ENCODE data around the gene CPAMD8. TPM values are rescaled to one million over a fixed set of nuclear protein-coding genes. Genes with fewer than 3 reads are reported as not detected.
"Not testable (repeated sequence)": the region's sequence is repeated elsewhere in the genome, so short reads cannot be mapped to it uniquely, and the experiment has no call there.

CPAMD8 gene
- total RNA-seq, 2 experiments from 2014 or later: 0.31 to 0.88 TPM

DNA sequence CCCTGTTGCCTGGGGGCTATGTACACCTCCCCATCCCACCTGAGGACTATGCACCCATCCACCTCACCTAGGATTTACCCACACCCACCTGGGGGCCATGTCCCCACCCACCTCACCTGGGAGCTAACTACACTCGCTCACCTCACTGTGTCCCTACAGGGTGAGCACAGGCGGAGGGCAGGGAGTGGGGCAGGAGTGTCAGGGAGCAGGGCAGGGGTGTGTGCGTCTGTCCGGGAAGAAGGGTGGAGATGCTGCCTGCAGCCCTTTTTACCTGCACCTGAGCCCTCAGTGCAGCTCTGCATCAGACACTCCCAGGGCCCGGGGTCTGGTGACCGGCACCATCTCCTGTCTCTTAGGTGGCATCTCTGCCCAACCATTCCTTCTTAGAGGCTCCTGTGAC lies 10.6 kb upstream of the CPAMD8 start:
- DNase-seq: no peak
- Mint-ChIP-seq H3K4me1 (ENCODE audit: low read depth) (no peaks in the 10 kb centered on the region), H3K4me3 (no peak overlapping the region), H3K36me3 (no peaks in the 10 kb centered on the region), H3K27me3 (peaks cover 6% of the 10 kb centered on the region), H3K27ac (no peak overlapping the region), H3K9me3 (no peaks in the 10 kb centered on the region)
- POLR2A ChIA-PET: no interaction called here
- intact Hi-C loops (cut with micrococcal nuclease): no loop called here
- CTCF ChIA-PET: no interaction called here

DNA sequence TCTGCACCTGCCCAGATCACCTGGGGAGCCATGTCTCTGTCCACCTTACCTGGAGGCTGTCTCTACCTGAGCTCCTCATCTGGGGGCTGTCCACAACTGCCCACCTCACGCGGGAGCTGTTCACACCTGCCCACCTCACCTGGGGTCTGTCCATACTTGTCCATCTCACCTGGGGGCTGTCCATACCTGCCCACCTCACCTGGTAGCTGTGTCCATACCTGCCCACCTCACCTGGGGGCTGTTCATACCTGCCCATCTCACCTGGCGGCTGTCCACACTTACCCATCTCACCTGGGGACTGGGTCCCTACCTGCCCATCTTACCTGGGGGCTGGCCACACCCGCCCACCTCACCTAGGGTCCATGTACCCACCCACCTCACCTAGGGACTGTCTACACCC lies 10.0 kb upstream of the CPAMD8 start:
- CTCF ChIA-PET: no interaction called here
- POLR2A ChIA-PET: no interaction called here
- Mint-ChIP-seq H3K4me3 (no peak overlapping the region), H3K27me3 (peaks cover 6% of the 10 kb centered on the region), H3K9me3 (no peaks in the 10 kb centered on the region), H3K27ac (no peak overlapping the region), H3K36me3 (no peaks in the 10 kb centered on the region), H3K4me1 (ENCODE audit: low read depth) (no peaks in the 10 kb centered on the region)
- DNase-seq: no peak
- intact Hi-C loops (cut with micrococcal nuclease): no loop called here

GRCh38 chr19:17035842-17036424 lies 9.3 kb upstream of the CPAMD8 start:
- ChIA-PET POLR2A (no interaction called here), CTCF (no interaction called here)
- Mint-ChIP-seq H3K27me3 (peaks cover 6% of the 10 kb centered on the region), H3K36me3 (no peaks in the 10 kb centered on the region), H3K9me3 (no peaks in the 10 kb centered on the region), H3K27ac (no peak overlapping the region), H3K4me1 (ENCODE audit: low read depth) (no peaks in the 10 kb centered on the region), H3K4me3 (no peak overlapping the region)
- intact Hi-C loops (cut with micrococcal nuclease): no loop called here
- no peak for DNase-seq

DNA sequence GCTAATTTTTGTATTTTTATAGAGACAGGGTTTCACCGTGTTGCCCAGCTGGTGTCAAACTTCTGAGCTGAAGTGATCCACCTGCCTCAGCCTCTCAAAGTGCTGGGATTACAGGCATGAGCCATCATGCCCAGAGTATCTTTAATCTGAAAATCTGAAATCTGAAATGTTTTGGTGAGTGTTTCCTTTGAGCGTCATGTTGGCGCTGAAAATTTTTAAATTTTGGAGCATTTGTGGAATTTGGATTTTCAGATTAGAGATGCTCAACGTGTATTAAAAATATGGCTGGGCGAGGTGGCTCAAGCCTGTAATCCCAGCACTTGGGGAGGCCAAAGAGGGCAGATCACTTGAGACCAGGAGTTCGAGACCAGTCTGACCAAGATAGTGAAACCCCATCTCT lies 5.1 kb upstream of the CPAMD8 start:
- Mint-ChIP-seq H3K4me3 (no peak overlapping the region), H3K9me3 (no peaks in the 10 kb centered on the region), H3K27ac (no peak overlapping the region), H3K36me3 (no peaks in the 10 kb centered on the region), H3K27me3 (peaks cover 21% of the 10 kb centered on the region), H3K4me1 (ENCODE audit: low read depth) (no peaks in the 10 kb centered on the region)
- no peak for DNase-seq
- intact Hi-C loops (cut with micrococcal nuclease): no loop called here
- POLR2A ChIA-PET: no interaction called here
- CTCF ChIA-PET: no interaction called here

- H3K4me3 Mint-ChIP-seq: no peak overlapping the region
- H3K9me3 Mint-ChIP-seq: peaks cover 18% of the 10 kb centered on the region
- ChIA-PET CTCF (no interaction called here), POLR2A (no interaction called here)
- H3K27ac Mint-ChIP-seq: no peak overlapping the region
- H3K27me3 Mint-ChIP-seq: peaks cover 42% of the 10 kb centered on the region
- DNase-seq: no peak
- intact Hi-C loops (cut with micrococcal nuclease): no loop called here
- H3K4me1 Mint-ChIP-seq (ENCODE audit: low read depth): peaks cover 6% of the 10 kb centered on the region
- peaks cover 9% of the 10 kb centered on the region for H3K36me3 Mint-ChIP-seq
Measured at GRCh38 chr19:17027535-17027975, 945 bp upstream of the CPAMD8 start.

DNA sequence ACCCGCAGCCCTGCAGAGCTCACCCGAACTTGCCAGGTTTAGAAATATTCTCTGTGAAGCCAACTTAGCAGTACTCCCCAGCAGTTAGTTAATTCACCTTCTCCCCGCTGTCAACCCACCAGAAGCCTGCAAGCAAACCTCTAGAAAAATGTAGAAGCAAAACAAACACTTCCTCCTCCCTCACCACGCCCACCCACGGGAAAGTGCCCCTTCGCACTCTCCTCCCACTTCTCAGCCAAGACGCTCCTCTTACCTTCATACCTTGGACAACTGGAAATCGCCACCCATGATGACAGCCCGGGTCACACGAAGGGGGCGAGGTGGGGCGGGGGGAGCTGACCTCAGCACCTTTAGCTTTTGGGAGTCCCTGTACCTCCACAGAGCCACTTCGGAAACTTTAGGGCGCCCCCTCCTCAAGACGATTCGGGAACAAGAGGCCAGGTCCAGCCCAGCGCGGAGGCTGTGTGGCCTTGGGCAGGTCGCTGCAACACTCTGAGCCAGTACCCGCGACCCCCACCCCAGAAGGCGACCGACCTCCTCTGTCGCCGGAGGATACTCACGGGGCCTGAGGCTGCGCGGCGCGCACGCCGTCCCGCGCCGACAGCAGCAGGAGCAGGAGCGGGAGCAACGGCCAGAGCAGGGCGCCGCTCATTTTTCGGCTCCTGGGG lies 485 bp downstream of the CPAMD8 start:
- Mint-ChIP-seq H3K4me3 (peak overlapping the region; percentile 31), H3K36me3 (peaks cover 9% of the 10 kb centered on the region), H3K27ac (no peak overlapping the region), H3K9me3 (peaks cover 18% of the 10 kb centered on the region), H3K27me3 (peaks cover 42% of the 10 kb centered on the region), H3K4me1 (ENCODE audit: low read depth) (peaks cover 6% of the 10 kb centered on the region)
- no peak for DNase-seq
- intact Hi-C loops (cut with micrococcal nuclease): no loop called here
- CTCF ChIA-PET: no interaction called here
- POLR2A ChIA-PET: no interaction called here

GRCh38 chr19:17025361-17025760 lies 1.2 kb downstream of the CPAMD8 start:
- intact Hi-C loops (cut with micrococcal nuclease): no loop called here
- H3K27ac Mint-ChIP-seq: no peak overlapping the region
- DNase-seq: no peak
- H3K4me1 Mint-ChIP-seq (ENCODE audit: low read depth): peaks cover 6% of the 10 kb centered on the region
- no peak overlapping the region for H3K4me3 Mint-ChIP-seq
- peaks cover 42% of the 10 kb centered on the region for H3K27me3 Mint-ChIP-seq
- CTCF ChIA-PET: no interaction called here
- POLR2A ChIA-PET: no interaction called here
- peaks cover 18% of the 10 kb centered on the region for H3K9me3 Mint-ChIP-seq
- H3K36me3 Mint-ChIP-seq: peaks cover 9% of the 10 kb centered on the region

- H3K36me3 Mint-ChIP-seq; intact Hi-C loops (cut with micrococcal nuclease); H3K4me3 Mint-ChIP-seq; DNase-seq; H3K4me1 Mint-ChIP-seq (ENCODE audit: low read depth); CTCF ChIA-PET; H3K27ac Mint-ChIP-seq; POLR2A ChIA-PET: not testable (repeated sequence)
- H3K27me3 Mint-ChIP-seq: peaks cover 42% of the 10 kb centered on the region
- peaks cover 18% of the 10 kb centered on the region for H3K9me3 Mint-ChIP-seq
Measured at GRCh38 chr19:17024941-17025340, 1.7 kb downstream of the CPAMD8 start.

DNA sequence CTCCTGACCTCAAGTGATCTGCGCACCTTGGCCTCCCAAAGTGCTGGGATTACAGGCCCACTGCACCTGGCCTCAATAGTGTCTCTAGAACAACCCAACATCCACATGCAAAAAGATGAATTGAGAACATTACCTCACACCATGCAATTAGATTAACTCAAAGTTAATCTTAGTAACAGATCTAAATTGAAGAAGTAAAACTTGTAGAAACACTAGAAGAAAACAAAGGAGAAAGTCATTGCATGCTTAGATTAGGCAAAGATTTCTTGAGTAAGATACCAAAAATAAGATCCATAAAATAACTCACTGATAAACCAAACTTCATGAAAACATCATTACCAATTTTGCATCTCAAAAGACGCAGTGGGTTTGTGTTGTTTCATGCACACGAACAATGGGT lies 2.8 kb downstream of the CPAMD8 start:
- peaks cover 38% of the 10 kb centered on the region for H3K27me3 Mint-ChIP-seq
- H3K36me3 Mint-ChIP-seq: peaks cover 9% of the 10 kb centered on the region
- no peak overlapping the region for H3K4me3 Mint-ChIP-seq
- DNase-seq: no peak
- no peak overlapping the region for H3K27ac Mint-ChIP-seq
- peaks cover 6% of the 10 kb centered on the region for H3K4me1 Mint-ChIP-seq (ENCODE audit: low read depth)
- intact Hi-C loops (cut with micrococcal nuclease): no loop called here
- peaks cover 18% of the 10 kb centered on the region for H3K9me3 Mint-ChIP-seq
- ChIA-PET CTCF (no interaction called here), POLR2A (no interaction called here)

- ChIA-PET CTCF (no interaction called here), POLR2A (no interaction called here)
- Mint-ChIP-seq H3K4me3 (no peak overlapping the region), H3K9me3 (peaks cover 18% of the 10 kb centered on the region), H3K36me3 (peaks cover 9% of the 10 kb centered on the region), H3K27me3 (peaks cover 28% of the 10 kb centered on the region), H3K27ac (no peak overlapping the region), H3K4me1 (ENCODE audit: low read depth) (peaks cover 6% of the 10 kb centered on the region)
- intact Hi-C loops (cut with micrococcal nuclease): no loop called here
- no peak for DNase-seq
Measured at GRCh38 chr19:17022738-17023137, 3.9 kb downstream of the CPAMD8 start.

- peaks cover 18% of the 10 kb centered on the region for H3K9me3 Mint-ChIP-seq
- DNase-seq: no peak
- POLR2A ChIA-PET: no interaction called here
- no peak overlapping the region for H3K27ac Mint-ChIP-seq
- intact Hi-C loops (cut with micrococcal nuclease): no loop called here
- CTCF ChIA-PET: no interaction called here
- H3K4me1 Mint-ChIP-seq (ENCODE audit: low read depth): peaks cover 6% of the 10 kb centered on the region
- peaks cover 9% of the 10 kb centered on the region for H3K36me3 Mint-ChIP-seq
- peaks cover 23% of the 10 kb centered on the region for H3K27me3 Mint-ChIP-seq
- no peak overlapping the region for H3K4me3 Mint-ChIP-seq
Measured at GRCh38 chr19:17021793-17022590, 4.6 kb downstream of the CPAMD8 start.

- Mint-ChIP-seq H3K9me3 (peaks cover 18% of the 10 kb centered on the region), H3K4me3 (no peak overlapping the region), H3K27me3 (peaks cover 22% of the 10 kb centered on the region), H3K36me3 (peaks cover 9% of the 10 kb centered on the region), H3K4me1 (ENCODE audit: low read depth) (peaks cover 6% of the 10 kb centered on the region), H3K27ac (no peak overlapping the region)
- DNase-seq: no peak
- intact Hi-C loops (cut with micrococcal nuclease): no loop called here
- POLR2A ChIA-PET: interaction anchor here (0.5 kb wide), 1 partner anchor 49 kb away, joined by 3 read pairs; no protein-coding TSS in a partner anchor
- CTCF ChIA-PET: no interaction called here
Measured at GRCh38 chr19:17021328-17021727, 5.3 kb downstream of the CPAMD8 start.

DNA sequence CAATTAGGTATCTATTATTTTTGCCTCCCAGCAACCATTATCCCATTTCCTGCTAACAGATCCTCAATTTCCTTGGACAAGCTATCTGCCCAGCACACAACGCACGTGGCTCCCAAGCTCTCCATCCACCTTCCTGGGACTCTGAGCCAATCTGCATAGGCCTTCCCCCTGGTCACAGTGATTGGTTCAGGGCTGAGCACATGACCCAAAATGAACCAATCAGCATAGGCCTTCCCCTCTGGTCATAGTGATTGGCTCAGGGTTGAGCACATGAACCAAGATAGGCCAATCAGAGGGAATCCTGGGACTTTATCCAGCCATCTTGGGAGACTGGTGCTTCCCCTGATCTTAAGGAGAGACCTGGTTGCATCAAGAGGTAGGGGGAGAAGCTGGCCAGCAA lies 5.8 kb downstream of the CPAMD8 start:
- CTCF ChIA-PET: no interaction called here
- H3K4me3 Mint-ChIP-seq: no peak overlapping the region

More for the DNA sequence above, 5.8 kb downstream of the CPAMD8 start:
- H3K27ac Mint-ChIP-seq: no peak overlapping the region
- POLR2A ChIA-PET: interaction anchor here (0.5 kb wide), 1 partner anchor 49 kb away, joined by 3 read pairs; no protein-coding TSS in a partner anchor
- peaks cover 9% of the 10 kb centered on the region for H3K36me3 Mint-ChIP-seq
- intact Hi-C loops (cut with micrococcal nuclease): no loop called here
- H3K9me3 Mint-ChIP-seq: peaks cover 18% of the 10 kb centered on the region
- DNase-seq: no peak
- peaks cover 17% of the 10 kb centered on the region for H3K27me3 Mint-ChIP-seq
- H3K4me1 Mint-ChIP-seq (ENCODE audit: low read depth): peaks cover 1% of the 10 kb centered on the region
